HG03439 (cell line): ENCODE measurements around the gene CCDC182.

Experiments
- ATAC-seq: cut with Tn5 transposase; IDR thresholded peaks from one replicate; pipeline ENCODE4 v1.9.1; 2021; ENCODE audit warnings: mild to moderate bottlenecking, moderate library complexity; ENCODE audit not compliant: unreplicated experiment

Gene CCDC182

GRCh38 chr17:57730026-57730701 lies 14.9 kb downstream of the CCDC182 start:
- ATAC-seq, result no peak

DNA sequence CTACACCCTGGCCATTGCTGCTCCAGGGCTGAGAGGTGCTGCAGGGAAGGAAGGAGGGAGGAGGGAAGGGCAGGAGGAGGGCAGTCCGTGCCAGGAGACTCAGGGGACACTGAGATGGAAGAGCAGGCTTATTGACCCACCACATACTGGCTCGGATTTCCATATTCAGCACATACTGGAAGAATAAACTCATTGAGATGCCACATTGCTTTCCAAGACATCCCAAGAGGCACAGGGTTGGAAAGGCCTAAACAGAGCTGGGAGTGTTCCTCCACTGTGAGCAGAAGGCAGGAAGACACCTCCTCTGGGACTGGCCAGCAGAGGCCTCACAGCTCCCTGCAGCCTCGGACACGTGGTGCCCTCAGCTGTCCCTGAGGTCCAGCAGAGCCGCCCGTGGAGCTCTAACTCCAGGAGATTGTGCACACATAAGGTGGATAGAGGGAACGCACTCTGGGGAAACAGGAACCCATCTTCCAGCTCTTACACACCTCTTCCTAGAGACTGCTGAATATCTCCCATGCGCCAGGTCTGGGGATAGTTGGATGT lies 17.4 kb downstream of the CCDC182 start:
- ATAC-seq, result no peak

DNA sequence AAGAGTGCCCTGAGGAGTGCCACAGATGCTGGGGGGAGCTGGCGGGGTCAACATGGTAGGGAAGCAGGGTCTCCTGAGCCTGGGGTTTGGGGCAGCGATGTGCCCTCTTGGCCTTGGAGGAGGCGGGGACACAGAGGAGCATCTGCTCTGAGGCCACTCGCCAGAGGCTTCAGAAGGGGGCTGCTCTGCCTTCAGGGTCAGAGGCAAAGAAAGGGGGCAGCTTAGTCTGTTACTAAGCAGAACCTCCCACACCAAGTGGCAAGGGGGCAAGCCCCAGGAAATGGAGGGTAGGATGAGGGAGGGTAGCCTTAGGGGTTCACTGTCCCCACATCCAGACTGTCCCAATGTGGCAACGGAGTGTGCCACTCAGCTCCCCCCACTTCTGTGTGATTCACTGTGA lies 18.3 kb downstream of the CCDC182 start:
- no peak for ATAC-seq

- no peak for ATAC-seq
Measured at GRCh38 chr17:57726213-57726790, 18.8 kb downstream of the CCDC182 start.

DNA sequence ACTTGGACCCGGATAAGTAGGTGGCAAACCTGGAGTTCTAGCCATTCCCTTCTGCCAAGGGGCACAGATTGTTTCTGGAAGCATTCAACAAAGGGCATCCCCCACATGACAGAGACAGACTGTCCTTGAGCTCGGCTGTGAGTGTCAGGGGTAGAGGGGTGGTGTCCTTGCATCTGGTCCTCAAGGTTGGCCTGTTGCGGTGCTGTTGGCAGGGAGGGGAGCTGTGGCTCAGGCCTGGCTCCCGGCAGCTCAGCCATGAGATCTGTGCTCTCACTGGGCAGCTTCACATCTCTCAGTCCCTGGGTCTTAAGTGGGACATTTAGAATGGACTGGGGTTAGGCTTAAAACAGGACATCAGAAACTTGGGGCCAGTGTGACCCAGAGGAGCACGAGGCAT lies 20.4 kb downstream of the CCDC182 start:
- ATAC-seq, result no peak

DNA sequence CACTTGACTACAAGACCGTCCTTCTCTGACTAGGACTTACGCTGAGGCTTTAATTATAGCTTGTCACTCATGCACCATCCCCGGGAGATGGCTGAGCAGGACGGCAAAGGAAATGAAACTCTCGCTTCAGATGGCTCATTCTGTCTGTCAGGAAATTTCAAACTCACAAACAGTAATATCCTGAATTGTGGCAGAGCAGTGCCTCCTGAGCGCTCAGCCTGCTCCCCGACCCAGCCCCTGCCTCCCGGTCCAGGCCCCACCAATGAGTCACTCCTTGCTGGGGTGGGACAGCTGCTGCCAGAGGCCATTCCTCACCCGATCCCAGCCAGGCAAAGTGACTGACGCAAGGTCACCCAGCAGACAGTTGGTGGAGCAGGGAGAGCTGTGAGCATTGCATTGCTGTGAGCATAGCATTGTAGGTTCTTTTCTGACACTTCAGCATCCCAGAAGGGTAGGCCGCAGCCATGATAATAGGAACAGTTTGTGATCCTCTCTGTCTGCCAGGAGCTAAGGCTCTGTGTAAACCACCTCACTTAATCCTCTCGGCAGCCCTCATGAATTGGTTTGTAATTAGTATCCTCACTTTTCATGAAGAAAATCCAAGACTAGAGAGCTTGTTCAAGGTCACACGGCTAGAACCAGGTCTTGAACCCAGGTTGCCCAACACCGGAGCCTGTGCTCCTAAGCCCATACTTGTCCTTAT lies 20.9 kb downstream of the CCDC182 start:
- ATAC-seq, result no peak

- no peak for ATAC-seq
Measured at GRCh38 chr17:57723427-57724025, 21.6 kb downstream of the CCDC182 start.

DNA sequence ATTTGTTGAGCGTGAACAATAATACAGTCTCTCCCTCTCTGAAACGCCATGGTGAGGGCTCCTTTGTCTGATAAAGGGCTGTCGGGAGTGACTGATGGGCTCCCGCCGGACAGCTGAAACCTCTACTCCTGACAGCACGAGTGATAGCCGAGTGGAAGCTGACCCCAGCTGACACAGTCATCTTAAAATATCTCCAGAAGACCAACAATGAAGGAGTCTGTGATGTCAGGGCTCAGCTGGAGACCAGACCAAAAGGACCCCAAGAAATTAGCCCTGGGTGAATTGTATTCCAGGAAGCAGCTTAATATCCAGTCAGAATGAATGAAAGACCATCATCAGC lies 22.4 kb downstream of the CCDC182 start:
- ATAC-seq, result no peak

- ATAC-seq, result no peak
Measured at GRCh38 chr17:57721967-57722703, 23.0 kb downstream of the CCDC182 start.

- ATAC-seq, result no peak
Measured at GRCh38 chr17:57720386-57721035, 24.6 kb downstream of the CCDC182 start.

- no peak for ATAC-seq
Measured at GRCh38 chr17:57718878-57719277, 26.2 kb downstream of the CCDC182 start.

DNA sequence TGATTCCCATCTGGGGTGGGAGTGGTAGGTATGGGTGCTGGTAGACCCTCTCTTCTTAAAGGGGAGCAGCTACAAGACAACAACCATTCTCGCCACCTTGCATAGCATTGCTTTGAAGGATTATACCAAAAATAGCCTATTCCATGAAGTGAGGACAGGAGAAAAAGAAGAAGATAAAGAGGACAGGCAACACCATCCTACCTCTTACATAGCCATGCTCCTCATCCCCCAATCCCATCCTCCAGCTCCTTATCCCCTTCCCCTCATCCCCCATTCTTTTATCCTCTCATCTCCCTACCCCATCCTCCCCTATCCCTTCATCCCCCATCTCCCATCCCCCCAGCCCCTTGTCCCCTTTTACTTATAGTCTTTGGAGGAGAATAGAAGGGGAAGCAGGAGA lies 29.1 kb downstream of the CCDC182 start:
- no peak for ATAC-seq

DNA sequence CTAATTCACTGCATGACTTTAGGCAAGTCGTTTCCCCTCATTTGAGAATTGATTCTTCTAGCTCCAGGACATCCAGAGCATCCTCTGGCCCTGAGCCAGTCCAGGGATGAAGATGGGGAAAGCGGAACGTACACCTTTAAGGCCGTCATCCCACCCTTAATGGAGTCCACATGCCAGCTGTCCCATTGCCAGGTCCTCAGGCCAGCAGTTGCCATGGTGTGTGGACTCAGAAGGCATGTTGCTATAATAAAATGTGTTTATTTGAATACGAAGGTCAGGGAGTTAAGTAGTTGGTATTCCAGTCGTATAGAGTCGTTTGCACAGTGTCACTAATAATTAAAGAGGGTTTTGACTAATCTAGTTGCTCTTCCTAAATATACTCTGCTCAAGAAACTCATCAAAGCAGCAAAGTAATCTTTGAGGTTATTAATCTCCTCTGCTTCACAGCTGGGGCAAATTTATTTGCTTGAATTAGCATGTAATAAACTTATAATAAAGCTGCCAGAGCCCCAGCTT lies 30.4 kb downstream of the CCDC182 start:
- ATAC-seq, result no peak

DNA sequence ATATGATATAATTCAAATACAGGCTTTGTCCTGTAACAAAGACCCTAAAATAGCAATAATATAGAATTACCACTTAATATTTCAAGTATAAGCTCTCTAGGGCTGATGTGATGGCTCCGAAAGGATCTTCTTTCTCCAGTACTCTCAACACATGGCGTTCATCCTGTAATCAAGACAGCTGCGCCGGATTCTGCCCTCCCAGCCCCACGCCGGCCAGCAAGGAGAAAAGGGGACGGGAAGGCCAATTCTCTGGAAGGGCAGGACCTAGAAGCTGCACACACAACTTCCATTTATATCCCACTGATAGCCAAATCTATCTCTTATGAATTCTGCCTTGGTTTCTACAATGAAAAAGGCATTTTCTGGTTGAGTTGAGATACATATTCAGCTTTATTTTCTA lies 32.0 kb downstream of the CCDC182 start:
- no peak for ATAC-seq

GRCh38 chr17:57708410-57708809 lies 36.7 kb downstream of the CCDC182 start:
- ATAC-seq, result no peak

DNA sequence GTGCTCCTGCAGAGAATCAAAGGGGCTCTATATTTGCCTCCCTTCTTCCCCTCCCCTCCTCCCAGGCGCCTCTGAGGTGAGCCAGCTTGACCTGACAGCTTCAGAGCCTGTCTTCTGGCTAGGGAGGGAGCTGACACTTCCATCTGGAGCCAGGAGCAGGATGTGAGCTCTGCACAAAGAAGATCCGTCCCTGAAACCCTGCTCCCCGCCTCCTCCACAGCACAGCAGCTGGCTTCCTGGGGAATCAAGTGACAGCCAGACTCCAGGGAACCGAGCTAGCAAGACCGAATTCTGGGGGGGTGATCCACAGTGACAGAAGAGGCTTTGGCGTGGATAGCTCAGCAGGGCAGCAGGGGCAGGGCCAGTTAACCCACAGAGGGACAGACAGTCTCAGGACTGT lies 37.2 kb downstream of the CCDC182 start:
- ATAC-seq, result no peak

DNA sequence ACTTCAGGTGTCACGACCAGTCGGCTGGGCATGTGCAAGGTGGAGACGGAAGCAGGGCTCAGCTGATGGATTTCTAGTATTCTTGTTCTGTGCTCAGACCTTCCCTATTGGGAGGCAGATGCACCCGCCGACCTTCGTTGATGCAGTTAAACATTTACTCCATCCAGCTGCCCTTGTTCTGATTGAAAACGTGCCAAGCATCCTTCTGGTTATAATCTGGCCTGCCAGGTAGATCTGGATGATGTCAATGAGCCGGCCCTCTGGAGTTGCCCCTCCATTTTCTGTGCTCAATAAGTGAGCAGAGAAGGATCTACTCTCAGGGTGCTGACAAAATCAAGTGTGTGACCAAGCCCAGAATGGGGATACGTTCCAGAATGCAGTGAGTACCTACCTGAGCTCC lies 38.3 kb downstream of the CCDC182 start:
- ATAC-seq, result no peak

DNA sequence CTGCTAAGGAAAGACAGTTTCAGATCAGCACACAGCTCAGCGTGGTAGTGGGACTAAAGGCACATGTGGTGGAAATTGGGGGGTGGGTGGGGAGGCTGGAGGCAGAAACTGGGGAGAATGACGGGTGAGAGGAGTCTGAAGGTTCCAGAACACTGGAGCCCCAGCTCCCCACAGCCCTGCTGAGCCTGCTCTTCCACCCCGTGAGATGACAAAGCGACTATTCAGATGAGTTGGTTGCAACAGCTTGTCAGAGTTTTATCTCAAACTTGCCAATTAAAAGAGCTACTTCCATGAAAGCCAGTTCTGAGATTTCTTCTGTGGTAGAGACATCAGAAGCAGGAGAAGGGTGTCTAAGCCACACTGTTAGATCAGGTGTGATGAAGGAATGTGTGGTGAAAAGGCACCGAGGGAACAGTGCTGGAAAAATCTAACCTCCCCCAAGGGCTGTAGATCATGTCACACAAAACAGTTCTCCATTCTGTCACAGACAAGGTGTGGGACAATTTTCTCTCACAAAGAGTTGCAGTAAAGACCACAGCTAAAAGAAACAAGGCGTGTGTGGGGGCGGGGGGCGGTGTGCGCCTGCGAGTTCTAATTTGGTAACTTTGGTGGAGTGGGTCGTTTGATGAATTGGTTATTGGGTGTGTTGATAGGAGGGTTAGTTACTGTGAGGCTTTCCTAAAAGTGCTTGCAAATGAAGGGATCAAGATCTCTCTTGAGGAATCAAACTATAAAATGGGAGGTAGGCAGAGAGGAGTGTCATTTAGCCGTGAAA lies 39.0 kb downstream of the CCDC182 start:
- ATAC-seq, result no peak

GRCh38 chr17:57704448-57704847 lies 40.7 kb downstream of the CCDC182 start:
- ATAC-seq, result no peak

GRCh38 chr17:57703273-57703672 lies 41.8 kb downstream of the CCDC182 start:
- no peak for ATAC-seq
